K562 (cell line): ENCODE data around the gene PATL2. TPM values are rescaled to one million over a fixed set of nuclear protein-coding genes. Genes with fewer than 3 reads are reported as not detected.

Experiments used
- ATAC-seq: fragments of 200-7000 bp; cut with Tn5 transposase; 3 replicates; pipeline ENCODE4 v1.9.1; 2020; ENCODE audit warnings: moderate library complexity
- BruUV-seq: library from RNA; stranded (reverse); fragments of 400-500 nt; replicated peaks from 2 replicates; lab custom pipeline; 2021; lab: Mats Ljungman, UMichigan
- CTCF ChIA-PET: fragments of 300-600 bp; formaldehyde crosslinking; extraction: SDS; loops from one replicate; lab custom pipeline; 2021; ENCODE audit warnings: low intra/inter-chr PET ratio; lab: Yijun Ruan, JAX
- POLR2A ChIA-PET: fragments of 300-600, 350-650 bp; sonication (Branson Sonifier 250); formaldehyde crosslinking; extraction: SDS; loops from one replicate; lab custom pipeline; 2021; ENCODE audit warnings: antibody characterized with exemption, inconsistent platforms; lab: Yijun Ruan, JAX
- DNase-seq, 4 experiments: peaks; one replicate each; pipeline versions ENCODE4 v3.0.0 to v3.0.0-alpha.2; 2011 to 2018; ENCODE audit warnings: low spot score in 3 of 4, mixed read lengths in 3 of 4; ENCODE audit errors: extremely low read depth in 1 of 4
- FAIRE-seq: peaks from 2 replicates; lab custom pipeline; 2011; peaks lifted over from hg19 to GRCh38; lab: Jason Lieb, UNC
- H2AFZ ChIP-seq: 2 replicates; pipeline ENCODE4 v1.6.0; 2011; ENCODE audit warnings: low read depth, low read length, control low read depth, inconsistent platforms
- H3K27ac ChIP-seq: fragments of 200-600 bp; 3 replicates; pipeline ENCODE4 v1.8.0; 2011; ENCODE audit warnings: low read depth, mild to moderate bottlenecking, control low read depth, inconsistent platforms, low read length, moderate library complexity, mixed read lengths; ENCODE audit errors: extremely low read depth
- H3K27me3 ChIP-seq, 2 experiments: fragments of 300-600 bp in 1 of 2; 2 replicates in 1 of 2; 3 replicates in 1 of 2; pipeline versions ENCODE4 v1.6.0 to v1.8.0; 2011; ENCODE audit warnings: inconsistent platforms in 2 of 2, low read length in 2 of 2, mild to moderate bottlenecking in 1 of 2, mixed read lengths in 1 of 2, moderate library complexity in 1 of 2; ENCODE audit not compliant: control insufficient read depth in 2 of 2, insufficient read depth in 2 of 2
- H3K36me3 ChIP-seq: fragments of 300-600 bp; 3 replicates; pipeline ENCODE4 v1.8.0; 2011; ENCODE audit warnings: mild to moderate bottlenecking, low read length, inconsistent platforms; ENCODE audit not compliant: control insufficient read depth, insufficient read depth
- H3K4me1 ChIP-seq, 2 experiments: fragments of 200-600 bp in 1 of 2; replicated peaks in 1 of 2; 2 replicates in 1 of 2; 3 replicates in 1 of 2; pipeline versions ENCODE4 v1.5.1 to v1.8.0; 2011; ENCODE audit warnings: inconsistent platforms in 2 of 2, low read length in 2 of 2, mild to moderate bottlenecking in 1 of 2, mixed read lengths in 1 of 2, moderate library complexity in 1 of 2; ENCODE audit not compliant: control insufficient read depth in 2 of 2, insufficient read depth in 2 of 2
- H3K4me2 ChIP-seq: 2 replicates; pipeline ENCODE4 v1.6.1; 2011; ENCODE audit warnings: low read length, control low read depth, inconsistent platforms, mixed read lengths; ENCODE audit not compliant: insufficient read depth
- H3K4me3 ChIP-seq: fragments of 200-600 bp; sonication (generic), shearing (Covaris generic); 2 replicates; pipeline ENCODE4 v1.5.1; 2016; ENCODE audit warnings: control low read depth, inconsistent platforms
- H3K79me2 ChIP-seq: fragments of 200-600 bp; 3 replicates; pipeline ENCODE4 v1.8.0; 2011; ENCODE audit warnings: low read length, inconsistent platforms; ENCODE audit not compliant: control insufficient read depth, insufficient read depth
- H3K9ac ChIP-seq, 2 experiments: 2 replicates each; pipeline versions ENCODE4 v1.6.0 to v1.6.1; 2011; ENCODE audit warnings: low read depth in 2 of 2, low read length in 2 of 2, control low read depth in 1 of 2, inconsistent platforms in 1 of 2, mild to moderate bottlenecking in 1 of 2, mixed read lengths in 1 of 2; ENCODE audit not compliant: insufficient read depth in 1 of 2
- H3K9me1 ChIP-seq: one replicate; pipeline ENCODE4 v1.6.0; 2011; ENCODE audit warnings: inconsistent platforms, mild to moderate bottlenecking, low read length, moderate library complexity; ENCODE audit not compliant: control insufficient read depth, insufficient read depth
- H3K9me3 ChIP-seq: replicated peaks from 2 replicates; pipeline ENCODE4 v1.5.1; 2011; ENCODE audit warnings: low read depth, low read length, inconsistent platforms; ENCODE audit not compliant: control insufficient read depth, insufficient read depth
- H4K20me1 ChIP-seq: replicated peaks from 2 replicates; pipeline ENCODE4 v1.6.1; 2011; ENCODE audit warnings: low read length, inconsistent platforms, mixed read lengths; ENCODE audit not compliant: control insufficient read depth, insufficient read depth
- CAMTA2 ChIP-seq: fragments of 250-450 bp; sonication (Bioruptor Pico); conservative IDR thresholded peaks from 2 replicates; pipeline ENCODE4 v1.5.1; 2022
- CEBPZ ChIP-seq: fragments of 150-350 bp; IDR thresholded peaks from 2 replicates; pipeline ENCODE4 v1.6.1; 2014; ENCODE audit warnings: low read depth, mild to moderate bottlenecking, low read length, borderline replicate concordance
- HDAC2 ChIP-seq: fragments of 450-650 bp; IDR thresholded peaks from 2 replicates; pipeline ENCODE4 v1.6.1; 2016; ENCODE audit warnings: mild to moderate bottlenecking
- PHB2 ChIP-seq: fragments of 450-650 bp; IDR thresholded peaks from 2 replicates; pipeline ENCODE4 v1.6.1; 2017; ENCODE audit warnings: low read depth
- POLR3A ChIP-seq: IDR thresholded peaks from 2 replicates; pipeline ENCODE4 v1.6.1; 2011; ENCODE audit warnings: borderline replicate concordance, mild to moderate bottlenecking, moderate library complexity; ENCODE audit not compliant: insufficient read length, insufficient read depth; ENCODE audit errors: extremely low read depth
- RCOR1 ChIP-seq, 2 experiments: IDR thresholded peaks; 2 replicates each; pipeline ENCODE4 v1.6.1; 2012; ENCODE audit warnings: low read depth in 2 of 2, low read length in 2 of 2, borderline replicate concordance in 1 of 2, improper control_type of control experiment in 1 of 2
- USF2 ChIP-seq: sonication (generic); formaldehyde crosslinking; IDR thresholded peaks from 2 replicates; pipeline ENCODE4 v1.5.0; 2020; ENCODE audit warnings: missing genetic modification reagents
- ZBTB5 ChIP-seq: fragments of 450-650 bp; IDR thresholded peaks from 2 replicates; pipeline ENCODE4 v1.6.1; 2017; ENCODE audit warnings: antibody characterized with exemption
- ZNF561 ChIP-seq: fragments of 450-650 bp; formaldehyde crosslinking; conservative IDR thresholded peaks from 2 replicates; pipeline ENCODE4 v1.4.0; 2020; ENCODE audit warnings: mild to moderate bottlenecking, moderate library complexity
- WGBS: fragments of 100-300 bp; shearing (Covaris generic); methylation state at CpG from one replicate; pipeline ENCODE4 v1.1.6; 2016; ENCODE audit warnings: low coverage, mixed read lengths; ENCODE audit not compliant: insufficient coverage; ENCODE audit errors: missing lambda C conversion rate; 5-methylcytosine and 5-hydroxymethylcytosine counted together
- in situ Hi-C: fragments of 300-500 bp; cut with MboI; formaldehyde crosslinking; loops from 4 replicates; pipeline ENCODE4 v1.15.0; 2018; ENCODE audit warnings: inconsistent platforms, mixed read lengths
- intact Hi-C: fragments of 100-400 bp; cut with micrococcal nuclease; formaldehyde crosslinking; loops from 2 replicates; pipeline ENCODE4 v1.14.2; 2022
- polyA plus RNA-seq, 8 experiments: library from polyadenylated mRNA; depleted of rRNA in 4 of 8; stranded (reverse) in 5 of 8; unstranded in 3 of 8; fragments of >200 nt; fragmentation: Nextera tagmentation in 2 of 8; fragmentation: Illumina TruSeq in 1 of 8; extraction: Ambion mirVana in 2 of 8; extraction: Trizol in 1 of 8; gene quantifications; 2 replicates each; pipeline versions ENCODE4 v1.2.1 to v1.2.3, GENCODE V29; 2011 to 2014; ENCODE audit warnings: inconsistent platforms in 1 of 8, missing spikeins in 1 of 8
- total RNA-seq, 7 experiments: library from RNA; depleted of rRNA in 6 of 7; stranded (reverse); fragments of >200 nt in 6 of 7; fragmentation: Illumina TruSeq in 2 of 7; extraction: Trizol in 2 of 7; gene quantifications; 2 replicates each; pipeline versions ENCODE4 v1.2.1 to v1.2.3, GENCODE V29; 2011 to 2021; ENCODE audit warnings: low replicate concordance in 1 of 7
- TF ChIP-seq, protein P1 (sequence below): IDR thresholded peaks from 2 replicates; pipeline ENCODE4 v1.6.1; 2011; ENCODE audit not compliant: insufficient read length; ENCODE audit errors: extremely low read depth
- TF ChIP-seq, protein P2 (sequence below): IDR thresholded peaks from 3 replicates; pipeline ENCODE4 v1.6.1; 2011; ENCODE audit warnings: borderline replicate concordance, mild to moderate bottlenecking; ENCODE audit not compliant: insufficient read length, insufficient read depth

The PATL2 gene
- total and polyA plus RNA-seq, 9 of the 15 experiments (the other 6 are each of a cell fraction or from before 2014, with no cell fraction given): 0.42 to 1.1 (median 0.86) TPM

DNA sequence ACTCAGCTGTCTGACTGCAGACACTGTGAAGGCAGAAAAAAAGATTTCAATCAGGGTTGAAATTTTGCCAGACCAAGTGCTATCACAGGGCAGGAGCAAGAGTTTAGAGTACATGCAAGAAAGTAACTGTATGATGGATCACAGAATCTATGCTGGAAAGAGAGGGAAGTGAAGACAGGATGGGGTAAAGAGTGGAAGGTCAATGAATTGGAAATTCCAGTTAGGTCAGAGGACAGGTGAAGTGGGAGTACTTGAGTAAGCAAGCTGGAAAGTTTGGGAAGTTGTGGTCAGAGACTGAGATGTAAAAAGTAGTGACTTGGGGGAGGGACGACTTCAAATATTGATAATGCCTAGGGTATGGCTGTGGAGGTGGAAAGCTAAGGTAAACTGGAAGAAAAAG, 54.8 kb downstream of the PATL2 start (continued):
- TF ChIP-seq ZBTB5 (no peak), CAMTA2 (CRISPR knock-in tag) (no peak)

DNA sequence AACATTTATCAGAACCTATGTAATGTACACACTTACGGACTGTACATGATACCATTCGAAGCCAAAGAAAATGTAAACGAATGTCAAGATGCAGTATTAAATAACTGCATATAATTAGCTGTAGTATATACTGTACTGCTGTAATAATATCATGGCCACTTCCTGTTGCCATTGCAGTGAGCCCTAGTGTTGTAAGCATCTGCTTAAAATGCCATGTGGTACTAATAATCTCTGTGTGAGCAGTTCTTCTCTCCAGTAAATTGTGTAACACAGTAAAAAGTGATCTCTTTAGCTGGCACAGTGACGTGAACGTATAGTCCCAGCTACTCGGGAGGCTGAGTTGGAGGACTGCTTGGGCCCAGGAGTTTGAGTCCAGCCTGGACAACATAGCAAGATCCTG, 56.3 kb downstream of the PATL2 start:
- POLR2A ChIA-PET: no interaction called here
- H3K9me3 ChIP-seq: no peaks in the 10 kb centered on the region
- H3K36me3 ChIP-seq: peaks cover 81% of the 10 kb centered on the region
- no peaks in the 10 kb centered on the region for H3K9me1 ChIP-seq
- no peak overlapping the region for H3K4me3 ChIP-seq
- no peaks in the 10 kb centered on the region for H3K27me3 ChIP-seq
- H3K4me2 ChIP-seq: no peak overlapping the region
- CTCF ChIA-PET: no interaction called here
- ATAC-seq (no peak), DNase-seq (no peak), FAIRE-seq (no peak)
- no peak overlapping the region for H3K9ac ChIP-seq
- no TSS peak for BruUV-seq
- in situ Hi-C loops (no loop called here), intact Hi-C loops (no loop called here)
- H3K27ac ChIP-seq: no peak overlapping the region
- no peaks in the 10 kb centered on the region for H4K20me1 ChIP-seq
- no peak overlapping the region for H2AFZ ChIP-seq
- no peaks in the 10 kb centered on the region for H3K4me1 ChIP-seq
- 95% methylated on average over 6 of the region's 6 CpGs for WGBS
- no peaks in the 10 kb centered on the region; the same call in 2 of the 3 replicates for H3K79me2 ChIP-seq
- no peak for TF ChIP-seq PHB2
- TF ChIP-seq USF2: no peak
- no peak for TF ChIP-seq POLR3A
- TF ChIP-seq, protein P1, sequence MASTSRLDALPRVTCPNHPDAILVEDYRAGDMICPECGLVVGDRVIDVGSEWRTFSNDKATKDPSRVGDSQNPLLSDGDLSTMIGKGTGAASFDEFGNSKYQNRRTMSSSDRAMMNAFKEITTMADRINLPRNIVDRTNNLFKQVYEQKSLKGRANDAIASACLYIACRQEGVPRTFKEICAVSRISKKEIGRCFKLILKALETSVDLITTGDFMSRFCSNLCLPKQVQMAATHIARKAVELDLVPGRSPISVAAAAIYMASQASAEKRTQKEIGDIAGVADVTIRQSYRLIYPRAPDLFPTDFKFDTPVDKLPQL: no peak
- TF ChIP-seq, protein P2, sequence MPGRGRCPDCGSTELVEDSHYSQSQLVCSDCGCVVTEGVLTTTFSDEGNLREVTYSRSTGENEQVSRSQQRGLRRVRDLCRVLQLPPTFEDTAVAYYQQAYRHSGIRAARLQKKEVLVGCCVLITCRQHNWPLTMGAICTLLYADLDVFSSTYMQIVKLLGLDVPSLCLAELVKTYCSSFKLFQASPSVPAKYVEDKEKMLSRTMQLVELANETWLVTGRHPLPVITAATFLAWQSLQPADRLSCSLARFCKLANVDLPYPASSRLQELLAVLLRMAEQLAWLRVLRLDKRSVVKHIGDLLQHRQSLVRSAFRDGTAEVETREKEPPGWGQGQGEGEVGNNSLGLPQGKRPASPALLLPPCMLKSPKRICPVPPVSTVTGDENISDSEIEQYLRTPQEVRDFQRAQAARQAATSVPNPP: no peak
- no peak for TF ChIP-seq HDAC2
- TF ChIP-seq RCOR1 (IDR thresholded peaks at IDR 0.05; ENCODE audit: borderline replicate concordance in 1 of 2, low read depth in 2 of 2, low read length in 2 of 2): no peak
- TF ChIP-seq ZNF561 (CRISPR knock-in tag): no peak
- TF ChIP-seq CEBPZ: no peak
